SK-N-MC (cell line): Measurements from ENCODE around the gene PBX3.

Experiments
- EZH2 ChIP-seq: fragments of 200-600 bp; sonication (generic); IDR thresholded peaks from one replicate; pipeline ENCODE4 v1.6.1; 2017; ENCODE audit warnings: antibody characterized with exemption
- FOXP2 ChIP-seq: optimal IDR thresholded peaks from 2 replicates; pipeline ENCODE3; 2011; ENCODE audit warnings: mild to moderate bottlenecking, moderate library complexity; ENCODE audit not compliant: insufficient read depth; ENCODE audit errors: extremely low read length, control extremely low read depth
- POLR2AphosphoS5 ChIP-seq: IDR thresholded peaks from 2 replicates; pipeline ENCODE4 v1.6.1; 2012; ENCODE audit warnings: mild to moderate bottlenecking, low read depth, low read length, borderline replicate concordance

- TF ChIP-seq EZH2: no peak
- TF ChIP-seq FOXP2: no peak
- no peak for TF ChIP-seq POLR2AphosphoS5
Observed at GRCh38 chr9:125768803-125769202, 21.6 kb downstream of the PBX3 start.
